IgD-negative memory B cell (primary cell): ENCODE results near the gene IL17F. TPM values are rescaled to one million over a fixed set of nuclear protein-coding genes. Genes with fewer than 3 reads are reported as not detected.
"Not testable (repeated sequence)": the region's sequence is repeated elsewhere in the genome, so short reads cannot be mapped to it uniquely, and the experiment has no call there.

Source experiments
- H3K27ac Mint-ChIP-seq, 3 donors: one replicate each; pipeline ENCODE4 v1.8.0; 2020 to 2022; ENCODE audit warnings: mild to moderate bottlenecking in 3 of 3, mixed read lengths in 3 of 3, moderate library complexity in 1 of 3
- H3K27me3 Mint-ChIP-seq: one replicate; pipeline ENCODE4 v1.8.0; 2021; ENCODE audit warnings: mixed read lengths
- H3K36me3 Mint-ChIP-seq: one replicate; pipeline ENCODE4 v1.8.0; 2020; ENCODE audit warnings: mild to moderate bottlenecking, mixed read lengths
- H3K4me1 Mint-ChIP-seq, 3 donors: one replicate each; pipeline ENCODE4 v1.8.0; 2020 to 2022; ENCODE audit warnings: mixed read lengths in 3 of 3, mild to moderate bottlenecking in 1 of 3
- H3K4me3 Mint-ChIP-seq, 4 donors: one replicate each; pipeline ENCODE4 v1.8.0; 2020 to 2022; ENCODE audit warnings: mild to moderate bottlenecking in 4 of 4, mixed read lengths in 4 of 4, moderate library complexity in 3 of 4
- H3K9me3 Mint-ChIP-seq, 3 donors: one replicate each; pipeline ENCODE4 v1.8.0; 2020 to 2021; ENCODE audit warnings: mixed read lengths in 3 of 3, mild to moderate bottlenecking in 1 of 3
- polyA plus RNA-seq: library from polyadenylated mRNA; unstranded; fragments of 300-500 nt; fragmentation: Illumina TruSeq; gene quantifications from one replicate; pipeline ENCODE4 v1.2.3, GENCODE V29; 2021

Gene IL17F
- polyA plus RNA-seq, 1 donor from 2014 or later = not detected

- Mint-ChIP-seq H3K27me3 (peaks cover 1% of the 10 kb centered on the region), H3K4me1 (no peaks in the 10 kb centered on the region), H3K36me3 (no peaks in the 10 kb centered on the region), H3K4me3 (no peak overlapping the region), H3K27ac (no peak overlapping the region), H3K9me3 (no peaks in the 10 kb centered on the region)
Measured at GRCh38 chr6:52221302-52221701, 23.0 kb downstream of the IL17F start.

GRCh38 chr6:52217761-52218160 is 26.5 kb downstream of the IL17F start:
- Mint-ChIP-seq H3K27ac (no peak overlapping the region), H3K36me3 (no peaks in the 10 kb centered on the region), H3K9me3 (no peaks in the 10 kb centered on the region), H3K27me3 (no peaks in the 10 kb centered on the region), H3K4me1 (no peaks in the 10 kb centered on the region), H3K4me3 (no peak overlapping the region)

GRCh38 chr6:52216932-52217575 is 27.2 kb downstream of the IL17F start:
- H3K4me1 Mint-ChIP-seq = no peaks in the 10 kb centered on the region
- no peaks in the 10 kb centered on the region for H3K27me3 Mint-ChIP-seq
- no peak overlapping the region for H3K4me3 Mint-ChIP-seq
- H3K9me3 Mint-ChIP-seq = no peaks in the 10 kb centered on the region
- H3K36me3 Mint-ChIP-seq = no peaks in the 10 kb centered on the region
- H3K27ac Mint-ChIP-seq = no peak overlapping the region

- Mint-ChIP-seq H3K4me3 (no peak overlapping the region), H3K36me3 (no peaks in the 10 kb centered on the region), H3K4me1 (no peaks in the 10 kb centered on the region), H3K27ac (no peak overlapping the region), H3K27me3 (peaks cover 4% of the 10 kb centered on the region), H3K9me3 (no peaks in the 10 kb centered on the region)
Measured at GRCh38 chr6:52215787-52216186, 28.5 kb downstream of the IL17F start.

GRCh38 chr6:52213127-52213526 is 31.2 kb downstream of the IL17F start:
- no peaks in the 10 kb centered on the region for H3K9me3 Mint-ChIP-seq
- H3K27ac Mint-ChIP-seq = no peak overlapping the region
- H3K36me3 Mint-ChIP-seq = no peaks in the 10 kb centered on the region
- H3K4me3 Mint-ChIP-seq = no peak overlapping the region
- peaks cover 6% of the 10 kb centered on the region for H3K27me3 Mint-ChIP-seq
- H3K4me1 Mint-ChIP-seq = no peaks in the 10 kb centered on the region

GRCh38 chr6:52210227-52210626 is 34.1 kb downstream of the IL17F start:
- H3K27ac Mint-ChIP-seq = no peak overlapping the region
- no peak overlapping the region for H3K4me3 Mint-ChIP-seq
- H3K27me3 Mint-ChIP-seq = peaks cover 7% of the 10 kb centered on the region
- no peaks in the 10 kb centered on the region for H3K4me1 Mint-ChIP-seq
- no peaks in the 10 kb centered on the region for H3K36me3 Mint-ChIP-seq
- no peaks in the 10 kb centered on the region for H3K9me3 Mint-ChIP-seq

GRCh38 chr6:52209770-52210169 is 34.5 kb downstream of the IL17F start:
- no peaks in the 10 kb centered on the region for H3K36me3 Mint-ChIP-seq
- H3K27me3 Mint-ChIP-seq = peaks cover 7% of the 10 kb centered on the region
- H3K9me3 Mint-ChIP-seq = peaks cover 0 to under 1% (median 0%) of the 10 kb centered on the region in 3 donors
- H3K27ac Mint-ChIP-seq = no peak overlapping the region
- no peaks in the 10 kb centered on the region for H3K4me1 Mint-ChIP-seq
- no peak overlapping the region for H3K4me3 Mint-ChIP-seq

- peaks cover 0 to 2% (median 0%) of the 10 kb centered on the region in 3 donors for H3K9me3 Mint-ChIP-seq
- no peak overlapping the region for H3K4me3 Mint-ChIP-seq
- H3K27me3 Mint-ChIP-seq = peaks cover 7% of the 10 kb centered on the region
- no peak overlapping the region for H3K27ac Mint-ChIP-seq
- H3K36me3 Mint-ChIP-seq = no peaks in the 10 kb centered on the region
- H3K4me1 Mint-ChIP-seq = no peaks in the 10 kb centered on the region
Measured at GRCh38 chr6:52208612-52209011, 35.7 kb downstream of the IL17F start.

GRCh38 chr6:52207066-52207465 is 37.2 kb downstream of the IL17F start:
- Mint-ChIP-seq H3K9me3 (peaks cover 0 to 2% (median 0%) of the 10 kb centered on the region in 3 donors), H3K4me1 (peaks cover 0 to 1% (median 0%) of the 10 kb centered on the region in 3 donors), H3K27me3 (peaks cover 9% of the 10 kb centered on the region), H3K4me3 (no peak overlapping the region), H3K36me3 (no peaks in the 10 kb centered on the region), H3K27ac (no peak overlapping the region)

- Mint-ChIP-seq H3K9me3 (peaks cover 10 to 19% (median 12%) of the 10 kb centered on the region in 3 donors), H3K36me3 (peaks cover 2% of the 10 kb centered on the region), H3K27ac (no peak overlapping the region), H3K4me1 (peaks cover 0 to 2% (median 0%) of the 10 kb centered on the region in 3 donors), H3K27me3 (peaks cover 5% of the 10 kb centered on the region), H3K4me3 (peak overlapping the region in 1 of 4 donors; percentile 55)
Measured at GRCh38 chr6:52201493-52201892, 42.8 kb downstream of the IL17F start.

- H3K4me1 Mint-ChIP-seq = peaks cover 0 to 2% (median 0%) of the 10 kb centered on the region in 3 donors
- no peak overlapping the region for H3K27ac Mint-ChIP-seq
- H3K9me3 Mint-ChIP-seq = peaks cover 10 to 19% (median 12%) of the 10 kb centered on the region in 3 donors
- H3K36me3 Mint-ChIP-seq = peaks cover 2% of the 10 kb centered on the region
- H3K27me3 Mint-ChIP-seq = peaks cover 5% of the 10 kb centered on the region
- H3K4me3 Mint-ChIP-seq = no peak overlapping the region
Measured at GRCh38 chr6:52201046-52201445, 43.3 kb downstream of the IL17F start.

GRCh38 chr6:52200088-52200487 is 44.2 kb downstream of the IL17F start:
- peaks cover 10 to 19% (median 12%) of the 10 kb centered on the region in 3 donors for H3K9me3 Mint-ChIP-seq
- H3K27me3 Mint-ChIP-seq, H3K4me1 Mint-ChIP-seq, H3K4me3 Mint-ChIP-seq, H3K27ac Mint-ChIP-seq, H3K36me3 Mint-ChIP-seq: not testable (repeated sequence)

GRCh38 chr6:52195886-52196285 is 48.4 kb downstream of the IL17F start:
- Mint-ChIP-seq H3K9me3 (peaks cover 3 to 12% (median 6%) of the 10 kb centered on the region in 3 donors), H3K27me3 (peaks cover 2% of the 10 kb centered on the region), H3K36me3 (peaks cover 2% of the 10 kb centered on the region), H3K4me1 (peaks cover 0 to 1% (median 0%) of the 10 kb centered on the region in 3 donors), H3K4me3 (no peak overlapping the region), H3K27ac (no peak overlapping the region)

- Mint-ChIP-seq H3K4me1 (no peaks in the 10 kb centered on the region), H3K27me3 (peaks cover 1% of the 10 kb centered on the region)
Measured at GRCh38 chr6:52191824-52192223, 52.5 kb downstream of the IL17F start.

GRCh38 chr6:52190409-52190808 is 53.9 kb downstream of the IL17F start:
- Mint-ChIP-seq H3K27me3 (peaks cover 5% of the 10 kb centered on the region), H3K9me3 (no peaks in the 10 kb centered on the region), H3K4me1 (no peaks in the 10 kb centered on the region), H3K27ac (no peak overlapping the region), H3K4me3 (no peak overlapping the region), H3K36me3 (no peaks in the 10 kb centered on the region)

More at GRCh38 chr6:52191824-52192223, 52.5 kb downstream of the IL17F start:
- H3K27ac Mint-ChIP-seq = no peak overlapping the region
- no peaks in the 10 kb centered on the region for H3K9me3 Mint-ChIP-seq
- H3K4me3 Mint-ChIP-seq = no peak overlapping the region
- H3K36me3 Mint-ChIP-seq = no peaks in the 10 kb centered on the region

GRCh38 chr6:52189974-52190373 is 54.3 kb downstream of the IL17F start:
- no peak overlapping the region for H3K27ac Mint-ChIP-seq
- H3K9me3 Mint-ChIP-seq = no peaks in the 10 kb centered on the region
- no peak overlapping the region for H3K4me3 Mint-ChIP-seq
- no peaks in the 10 kb centered on the region for H3K4me1 Mint-ChIP-seq
- H3K36me3 Mint-ChIP-seq = no peaks in the 10 kb centered on the region
- peaks cover 6% of the 10 kb centered on the region for H3K27me3 Mint-ChIP-seq
